Liver (tissue), 9 donors: ENCODE data around the gene FGF12. TPM values are rescaled to one million over a fixed set of nuclear protein-coding genes. Genes with fewer than 3 reads are reported as not detected.

Source experiments
- DNase-seq: peaks from one replicate; pipeline ENCODE4 v3.0.0-alpha.2; 2017; ENCODE audit warnings: low spot score
- H3K27ac ChIP-seq, 2 donors: one replicate each; pipeline ENCODE4 v1.7.0; 2013; ENCODE audit warnings: inconsistent platforms in 2 of 2, low read length in 2 of 2, control low read depth in 1 of 2, low read depth in 1 of 2, mild to moderate bottlenecking in 1 of 2
- H3K27me3 ChIP-seq, 4 donors: one replicate each; pipeline versions ENCODE4 v1.6.1 to v1.7.0; 2013; ENCODE audit warnings: low read length in 3 of 4, inconsistent platforms in 1 of 4, mild to moderate bottlenecking in 1 of 4, moderate library complexity in 1 of 4; ENCODE audit not compliant: control insufficient read depth in 4 of 4, insufficient read depth in 4 of 4
- H3K36me3 ChIP-seq, 4 donors: one replicate each; pipeline versions ENCODE4 v1.6.1 to v1.7.0; 2013; ENCODE audit warnings: low read length in 3 of 4, mild to moderate bottlenecking in 3 of 4, low read depth in 1 of 4, moderate library complexity in 1 of 4; ENCODE audit not compliant: control insufficient read depth in 4 of 4, insufficient read depth in 3 of 4
- H3K4me1 ChIP-seq, 4 donors: one replicate each; pipeline versions ENCODE4 v1.6.1 to v1.7.0; 2013; ENCODE audit warnings: low read length in 3 of 4, mild to moderate bottlenecking in 3 of 4, moderate library complexity in 1 of 4; ENCODE audit not compliant: control insufficient read depth in 4 of 4, insufficient read depth in 4 of 4
- H3K4me3 ChIP-seq, 3 donors: one replicate each; pipeline versions ENCODE4 v1.6.1 to v1.7.0; 2013; ENCODE audit warnings: low read length in 3 of 3, control low read depth in 1 of 3, low read depth in 1 of 3, mild to moderate bottlenecking in 1 of 3
- H3K9ac ChIP-seq, 2 donors: one replicate each; pipeline ENCODE4 v1.7.0; 2013; ENCODE audit warnings: low read length in 2 of 2, mild to moderate bottlenecking in 2 of 2, moderate library complexity in 2 of 2, control low read depth in 1 of 2, low read depth in 1 of 2
- H3K9me3 ChIP-seq, 4 donors: one replicate each; pipeline versions ENCODE4 v1.6.1 to v1.7.0; 2013; ENCODE audit warnings: low read length in 3 of 4; ENCODE audit not compliant: control insufficient read depth in 4 of 4
- CTCF ChIP-seq: fragments of 150-350 bp; IDR thresholded peaks from 2 replicates; pipeline ENCODE4 v1.5.1; 2017; ENCODE audit warnings: improper control_type of control experiment, low read depth, low read length; ENCODE audit not compliant: missing input control
- EGR1 ChIP-seq, 2 donors: IDR thresholded peaks; 2 replicates each; pipeline ENCODE4 v1.6.1; 2016 to 2018; ENCODE audit warnings: antibody characterized with exemption in 2 of 2, low read depth in 2 of 2
- FOXA1 ChIP-seq: IDR thresholded peaks from 2 replicates; pipeline ENCODE4 v1.6.1; 2016; ENCODE audit warnings: antibody characterized with exemption
- FOXA2 ChIP-seq: IDR thresholded peaks from 2 replicates; pipeline ENCODE4 v1.6.1; 2016; ENCODE audit warnings: antibody characterized with exemption
- GABPA ChIP-seq, 2 donors: IDR thresholded peaks in 1 of 2; conservative IDR thresholded peaks in 1 of 2; 2 replicates each; pipeline ENCODE4 v1.6.1; 2016; ENCODE audit warnings: antibody characterized with exemption in 2 of 2, mild to moderate bottlenecking in 1 of 2, moderate library complexity in 1 of 2
- HNF4A ChIP-seq, 2 donors: conservative IDR thresholded peaks; 2 replicates each; pipeline ENCODE4 v1.6.1; 2016; ENCODE audit warnings: antibody characterized with exemption in 2 of 2, mild to moderate bottlenecking in 2 of 2
- HNF4G ChIP-seq: IDR thresholded peaks from 2 replicates; pipeline ENCODE4 v1.6.1; 2016; ENCODE audit warnings: antibody characterized with exemption
- JUND ChIP-seq, 2 donors: IDR thresholded peaks; 2 replicates each; pipeline ENCODE4 v1.6.1; 2016; ENCODE audit warnings: antibody characterized with exemption in 2 of 2
- MAX ChIP-seq: IDR thresholded peaks from 2 replicates; pipeline ENCODE4 v1.6.1; 2016; ENCODE audit warnings: antibody characterized with exemption
- NR2F2 ChIP-seq: IDR thresholded peaks from 2 replicates; pipeline ENCODE4 v1.6.1; 2016; ENCODE audit warnings: antibody characterized with exemption
- RAD21 ChIP-seq, 2 donors: IDR thresholded peaks; 2 replicates each; pipeline ENCODE4 v1.6.1; 2016; ENCODE audit warnings: antibody characterized with exemption in 2 of 2, mild to moderate bottlenecking in 2 of 2
- REST ChIP-seq: IDR thresholded peaks from 2 replicates; pipeline ENCODE4 v1.6.1; 2016; ENCODE audit warnings: antibody characterized with exemption, mild to moderate bottlenecking
- RXRA ChIP-seq, 2 donors: IDR thresholded peaks; 2 replicates each; pipeline ENCODE4 v1.6.1; 2017 to 2018; ENCODE audit warnings: antibody characterized with exemption in 2 of 2, mild to moderate bottlenecking in 1 of 2
- SP1 ChIP-seq: IDR thresholded peaks from 2 replicates; pipeline ENCODE4 v1.6.1; 2018; ENCODE audit warnings: antibody characterized with exemption, mild to moderate bottlenecking
- TAF1 ChIP-seq: conservative IDR thresholded peaks from 2 replicates; pipeline ENCODE4 v1.6.1; 2016; ENCODE audit warnings: antibody characterized with exemption, mild to moderate bottlenecking
- YY1 ChIP-seq: IDR thresholded peaks from 2 replicates; pipeline ENCODE4 v1.6.1; 2016; ENCODE audit warnings: antibody characterized with exemption, mild to moderate bottlenecking
- ZBTB33 ChIP-seq: IDR thresholded peaks from 2 replicates; pipeline ENCODE4 v1.6.1; 2016; ENCODE audit warnings: antibody characterized with exemption
- WGBS: extraction: QIAGEN DNeasy Blood & Tissue Kit; methylation state at CpG from one replicate; pipeline ENCODE4 v1.1.7; 2013; 5-methylcytosine and 5-hydroxymethylcytosine counted together
- polyA plus RNA-seq, 2 donors: library from polyadenylated mRNA; stranded (reverse) in 1 of 2; unstranded in 1 of 2; fragments of 200-250 nt in 1 of 2; fragments of >200 nt in 1 of 2; fragmentation: Nextera tagmentation in 1 of 2; extraction: Ambion mirVana in 1 of 2; gene quantifications; one replicate each; pipeline versions ENCODE4 v1.2.1 to v1.2.3, GENCODE V29; 2013 to 2015
- total RNA-seq, 2 donors: library from RNA; depleted of rRNA; stranded (reverse); fragments of >200 nt; gene quantifications; one replicate each; pipeline ENCODE4 v1.2.3, GENCODE V29; 2014
- TF ChIP-seq, protein P1 (sequence below): IDR thresholded peaks from 2 replicates; pipeline ENCODE4 v1.6.1; 2016; ENCODE audit warnings: antibody characterized with exemption
- donor health status: healthy.
- donor health status: healthy.
- donor health status: healthy.
- donor health status: healthy.
- donor health status: healthy.

The FGF12 gene
- total and polyA plus RNA-seq, 4 donors, result 0.11 to 0.59 (median 0.19) TPM

DNA sequence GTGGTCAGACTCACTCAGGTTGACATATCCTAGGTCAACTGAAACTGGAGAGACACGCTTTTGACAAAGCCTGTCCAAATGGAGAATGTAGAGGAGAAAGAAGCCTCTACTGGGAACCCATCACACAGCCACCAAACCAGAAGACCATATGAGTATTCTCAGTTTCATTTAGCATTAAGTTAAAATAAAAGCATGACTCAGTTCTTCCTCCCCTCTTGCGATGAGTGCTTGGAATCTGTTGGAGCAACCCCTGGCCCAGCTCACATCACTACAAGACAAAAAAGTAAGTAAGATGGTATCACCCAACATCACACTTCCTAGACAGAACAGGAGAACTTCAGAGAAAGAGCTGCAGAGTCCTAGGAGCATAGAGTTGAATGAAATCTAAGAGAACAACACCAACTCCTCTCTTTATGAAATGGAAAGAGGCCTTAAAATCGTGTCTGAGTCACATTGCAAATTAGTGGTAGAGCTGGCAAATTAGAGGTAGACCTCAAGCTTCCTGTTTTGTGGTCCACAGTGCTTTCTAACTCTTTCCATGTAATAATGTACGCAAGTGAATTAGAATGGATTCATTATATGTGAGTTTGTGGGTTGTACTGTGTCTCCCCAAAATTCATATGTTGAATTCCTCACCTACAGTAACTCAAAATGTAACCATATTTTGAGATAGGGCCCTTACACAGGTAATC lies 51.2 kb downstream of the FGF12 start:
- Histone ChIP-seq H3K36me3 (no peaks in the 10 kb centered on the region), H3K27me3 (no peaks in the 10 kb centered on the region), H3K9me3 (no peaks in the 10 kb centered on the region), H3K4me1 (no peaks in the 10 kb centered on the region), H3K9ac (no peak overlapping the region), H3K27ac (no peak overlapping the region), H3K4me3 (no peak overlapping the region)
- no peak for DNase-seq
- 84% methylated on average over 4 of the region's 4 CpGs for WGBS
- TF ChIP-seq GABPA (IDR thresholded peaks at IDR 0.05 in 1 of 2, conservative IDR thresholded peaks at IDR 0.05 in 1 of 2) (no peak), SP1 (no peak), EGR1 (IDR thresholded peaks at IDR 0.05; ENCODE audit: low read depth in 2 of 2) (no peak), FOXA1 (no peak), HNF4G (no peak), RXRA (IDR thresholded peaks at IDR 0.05) (no peak), HNF4A (conservative IDR thresholded peaks at IDR 0.05) (no peak), TAF1 (no peak), ZBTB33 (no peak), RAD21 (IDR thresholded peaks at IDR 0.05) (no peak), YY1 (no peak), JUND (IDR thresholded peaks at IDR 0.05) (no peak), CTCF (no peak), MAX (no peak), FOXA2 (no peak), REST (no peak), NR2F2 (no peak)
- TF ChIP-seq, protein P1, sequence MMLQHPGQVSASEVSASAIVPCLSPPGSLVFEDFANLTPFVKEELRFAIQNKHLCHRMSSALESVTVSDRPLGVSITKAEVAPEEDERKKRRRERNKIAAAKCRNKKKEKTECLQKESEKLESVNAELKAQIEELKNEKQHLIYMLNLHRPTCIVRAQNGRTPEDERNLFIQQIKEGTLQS, result no peak
